Stimulated activated CD4-positive, alpha-beta T cell treated with anti-CD3 and anti-CD28 coated beads, Interleukin-1b, Interleukin-23, amount 100 ng/mL, for 24 hours (primary cell): ENCODE data around the gene CPE.

Source experiments
- DNase-seq, 4 experiments: peaks; one replicate each; pipeline ENCODE4 v3.0.0-alpha.2; 2020; ENCODE audit warnings: low read depth in 4 of 4, low spot score in 1 of 4

CPE gene

DNA sequence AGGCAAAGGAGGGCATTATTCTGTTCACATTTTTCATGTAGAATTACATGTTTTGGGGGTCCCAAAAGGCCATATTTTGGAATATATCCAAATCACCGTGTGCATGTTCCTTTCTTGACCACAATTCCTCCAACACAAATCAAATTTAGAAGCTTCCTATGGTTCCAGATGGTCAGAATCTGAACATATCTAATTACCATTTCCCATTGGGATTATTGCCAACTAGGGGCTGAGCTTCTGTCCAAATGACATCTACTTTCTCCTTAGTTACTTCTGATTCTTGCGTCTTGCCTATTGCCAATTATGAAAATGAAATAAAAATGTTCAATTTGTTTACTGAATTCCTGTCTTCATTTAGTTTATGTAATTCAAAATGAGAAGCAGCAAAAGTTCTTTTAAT, 163.7 kb downstream of the CPE start:
- no peak for DNase-seq
